SU-DHL-6 (cell line): ENCODE results near the gene HCN4.

ENCODE experiments used
- CTCF ChIP-seq: fragments of 200-600 bp; sonication (generic); IDR thresholded peaks from one replicate; pipeline ENCODE4 v1.5.1; 2017; ENCODE audit warnings: antibody characterized with exemption, mild to moderate bottlenecking, low read length, moderate library complexity; ENCODE audit not compliant: insufficient read depth, poor library complexity, severe bottlenecking
- EZH2phosphoT487 ChIP-seq: fragments of 200-600 bp; sonication (generic), shearing (Covaris generic); conservative IDR thresholded peaks from 2 replicates; pipeline ENCODE4 v1.6.1; 2018; ENCODE audit warnings: mild to moderate bottlenecking, antibody characterized with exemption, low read length, moderate library complexity, mixed read lengths

DNA sequence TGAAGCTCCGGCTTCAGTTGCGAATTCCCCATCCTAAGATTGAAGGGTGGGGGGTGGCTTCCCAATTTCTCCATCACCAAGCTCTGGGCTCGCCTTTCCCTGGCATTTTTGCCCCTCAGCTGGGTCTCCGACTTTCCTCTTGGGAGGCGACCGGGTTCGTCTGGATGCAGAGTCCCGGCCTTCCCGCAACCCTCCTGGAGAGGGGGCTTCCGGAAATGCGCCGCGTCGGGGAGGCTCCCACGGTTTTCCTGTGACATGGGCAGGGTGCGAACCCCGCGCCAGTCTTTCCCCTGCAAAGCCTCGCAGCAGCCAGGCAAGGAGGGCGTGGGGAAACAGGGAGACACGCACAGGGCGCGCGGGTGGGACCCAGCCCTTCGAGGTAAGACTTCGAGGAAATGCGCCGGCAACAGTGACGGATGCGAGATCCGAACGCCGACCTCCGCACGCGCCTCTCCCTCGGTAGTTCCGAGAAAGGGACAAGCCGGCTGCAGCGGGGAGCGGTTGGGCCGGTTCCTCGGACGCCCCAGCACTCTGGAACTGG lies 466 bp upstream of the HCN4 start:
- TF ChIP-seq CTCF (no peak), EZH2phosphoT487 (no peak)
